Measurements from ENCODE around the gene POLR3K.

GRCh38 chr16:9903-10665 is 43.3 kb downstream of the POLR3K start:
- TF ChIP-seq GATA2 (IDR thresholded peaks at IDR 0.05; ENCODE audit: low read depth, low read length) (no peak), GATA3 (IDR thresholded peaks at IDR 0.05; ENCODE audit: low read depth, low read length) (no peak)
